ENCODE measurements around the gene KLRC4. TPM values are rescaled to one million over a fixed set of nuclear protein-coding genes. Genes with fewer than 3 reads are reported as not detected.
"Not testable (repeated sequence)": the region's sequence is repeated elsewhere in the genome, so short reads cannot be mapped to it uniquely, and the experiment has no call there.

The KLRC4 gene
- total RNA-seq, 6 donors from 2014 or later = 0.51 to 4.2 (median 3.0) TPM; not detected in 1

- Histone ChIP-seq H3K36me3 (no peaks in the 10 kb centered on the region), H3K4me1 (no peaks in the 10 kb centered on the region), H3K27me3 (no peaks in the 10 kb centered on the region), H3K4me3 (no peak within 1 kb of the TSS), H3K27ac (no peak within 1 kb of the TSS), H3K9me3 (peaks cover 0 to 17% (median 10%) of the 10 kb centered on the region in 4 donors)
- 40 to 49% methylated on average over 2 of the region's 2 CpGs for WGBS, 2 donors
- no peak for DNase-seq
- no peak for TF ChIP-seq EP300 (IDR thresholded peaks at IDR 0.05)
- TF ChIP-seq POLR2A (IDR thresholded peaks at IDR 0.05) = no peak
- TF ChIP-seq POLR2AphosphoS5 (IDR thresholded peaks at IDR 0.05) = no peak
- no peak for TF ChIP-seq CTCF (IDR thresholded peaks at IDR 0.05)
- no peak for ATAC-seq (ENCODE audit: low FRiP score in 2 of 2)
Observed at GRCh38 chr12:10453156-10453555, 43.6 kb upstream of the KLRC4 start, which contains the start of gene KLRC1. TSS of gene KLRC1 (minus strand) at chr12:10453377. CDS start at chr12:10451156, 2,221 bp downstream.

- H3K27me3 ChIP-seq = no peaks in the 10 kb centered on the region
- no peaks in the 10 kb centered on the region for H3K4me1 ChIP-seq
- no peaks in the 10 kb centered on the region for H3K36me3 ChIP-seq
- no peak overlapping the region for H3K4me3 ChIP-seq
- WGBS, 2 donors = 91 to 96% methylated on average over 4 of the region's 4 CpGs
- TF ChIP-seq POLR2AphosphoS5 (IDR thresholded peaks at IDR 0.05) = no peak
- TF ChIP-seq EP300 (IDR thresholded peaks at IDR 0.05) = no peak
- no peak for TF ChIP-seq POLR2A (IDR thresholded peaks at IDR 0.05)
- TF ChIP-seq CTCF (IDR thresholded peaks at IDR 0.05) = no peak
- H3K27ac ChIP-seq = no peak overlapping the region
- ATAC-seq (ENCODE audit: low FRiP score in 2 of 2) (no peak), DNase-seq (no peak)
- H3K9me3 ChIP-seq = no peaks in the 10 kb centered on the region
Observed at GRCh38 chr12:10448236-10448635, 38.7 kb upstream of the KLRC4 start.

GRCh38 chr12:10446052-10446451, 36.5 kb upstream of the KLRC4 start:
- ATAC-seq (ENCODE audit: low FRiP score in 2 of 2); H3K9me3 ChIP-seq; H3K27me3 ChIP-seq; H3K4me1 ChIP-seq; DNase-seq; H3K4me3 ChIP-seq; H3K36me3 ChIP-seq; H3K27ac ChIP-seq: not testable (repeated sequence)
- 80 to 86% methylated on average over 5 of the region's 5 CpGs for WGBS, 2 donors

- not testable (repeated sequence) for ATAC-seq (ENCODE audit: low FRiP score in 2 of 2); H3K36me3 ChIP-seq; H3K27ac ChIP-seq; H3K4me1 ChIP-seq; H3K4me3 ChIP-seq; DNase-seq; H3K27me3 ChIP-seq; H3K9me3 ChIP-seq
- WGBS, 2 donors = 90 to 94% methylated on average over 8 of the region's 8 CpGs
Observed at GRCh38 chr12:10441144-10441543, 31.6 kb upstream of the KLRC4 start.

- H3K9me3 ChIP-seq; H3K36me3 ChIP-seq; H3K27me3 ChIP-seq; H3K4me3 ChIP-seq; ATAC-seq (ENCODE audit: low FRiP score in 2 of 2); DNase-seq; H3K27ac ChIP-seq; H3K4me1 ChIP-seq: not testable (repeated sequence)
- whole genome bisulfite sequencing, 2 donors = 71 to 78% methylated on average over 2 of the region's 2 CpGs
Observed at GRCh38 chr12:10439608-10440274, 30.2 kb upstream of the KLRC4 start.

GRCh38 chr12:10437601-10438000, 28.0 kb upstream of the KLRC4 start:
- DNase-seq; ATAC-seq (ENCODE audit: low FRiP score in 2 of 2); H3K27ac ChIP-seq; H3K27me3 ChIP-seq; H3K4me1 ChIP-seq; H3K9me3 ChIP-seq; H3K4me3 ChIP-seq; H3K36me3 ChIP-seq: not testable (repeated sequence)
- no CpG with 5 or more reads among the region's 2 CpGs for WGBS, 2 donors

- not testable (repeated sequence) for DNase-seq; H3K4me1 ChIP-seq; H3K27me3 ChIP-seq; H3K27ac ChIP-seq; H3K9me3 ChIP-seq; H3K36me3 ChIP-seq; H3K4me3 ChIP-seq; ATAC-seq (ENCODE audit: low FRiP score in 2 of 2)
- 46 to 49% methylated on average over 3 of the region's 3 CpGs for WGBS, 2 donors
Observed at GRCh38 chr12:10435816-10436215, 26.3 kb upstream of the KLRC4 start, which contains the start of gene KLRC2. TSS of gene KLRC2 (minus strand) at chr12:10436010. CDS start at chr12:10435986, 24 bp downstream.

GRCh38 chr12:10430623-10431022, 21.1 kb upstream of the KLRC4 start:
- H3K9me3 ChIP-seq; H3K36me3 ChIP-seq; H3K27ac ChIP-seq; H3K4me1 ChIP-seq; DNase-seq; H3K27me3 ChIP-seq; ATAC-seq (ENCODE audit: low FRiP score in 2 of 2); H3K4me3 ChIP-seq: not testable (repeated sequence)
- WGBS, 2 donors = 73 to 81% methylated on average over 4 of the region's 4 CpGs

- H3K27ac ChIP-seq; H3K27me3 ChIP-seq; H3K36me3 ChIP-seq; DNase-seq; H3K4me1 ChIP-seq; H3K9me3 ChIP-seq; ATAC-seq (ENCODE audit: low FRiP score in 2 of 2); H3K4me3 ChIP-seq: not testable (repeated sequence)
- 94 to 96% methylated on average over 7 to 8 of the region's 8 CpGs for WGBS, 2 donors
Observed at GRCh38 chr12:10425938-10426337, 16.4 kb upstream of the KLRC4 start.

- H3K9me3 ChIP-seq; H3K4me1 ChIP-seq; ATAC-seq (ENCODE audit: low FRiP score in 2 of 2); H3K27me3 ChIP-seq; H3K27ac ChIP-seq; H3K36me3 ChIP-seq; H3K4me3 ChIP-seq; DNase-seq: not testable (repeated sequence)
- no CpG with 5 or more reads among the region's 1 CpG for WGBS, 2 donors
Observed at GRCh38 chr12:10424260-10424899, 14.8 kb upstream of the KLRC4 start.
